Measurements from ENCODE around the gene IP6K2.
"Not testable (repeated sequence)": the region's sequence is repeated elsewhere in the genome, so short reads cannot be mapped to it uniquely, and the experiment has no call there.

The IP6K2 gene

DNA sequence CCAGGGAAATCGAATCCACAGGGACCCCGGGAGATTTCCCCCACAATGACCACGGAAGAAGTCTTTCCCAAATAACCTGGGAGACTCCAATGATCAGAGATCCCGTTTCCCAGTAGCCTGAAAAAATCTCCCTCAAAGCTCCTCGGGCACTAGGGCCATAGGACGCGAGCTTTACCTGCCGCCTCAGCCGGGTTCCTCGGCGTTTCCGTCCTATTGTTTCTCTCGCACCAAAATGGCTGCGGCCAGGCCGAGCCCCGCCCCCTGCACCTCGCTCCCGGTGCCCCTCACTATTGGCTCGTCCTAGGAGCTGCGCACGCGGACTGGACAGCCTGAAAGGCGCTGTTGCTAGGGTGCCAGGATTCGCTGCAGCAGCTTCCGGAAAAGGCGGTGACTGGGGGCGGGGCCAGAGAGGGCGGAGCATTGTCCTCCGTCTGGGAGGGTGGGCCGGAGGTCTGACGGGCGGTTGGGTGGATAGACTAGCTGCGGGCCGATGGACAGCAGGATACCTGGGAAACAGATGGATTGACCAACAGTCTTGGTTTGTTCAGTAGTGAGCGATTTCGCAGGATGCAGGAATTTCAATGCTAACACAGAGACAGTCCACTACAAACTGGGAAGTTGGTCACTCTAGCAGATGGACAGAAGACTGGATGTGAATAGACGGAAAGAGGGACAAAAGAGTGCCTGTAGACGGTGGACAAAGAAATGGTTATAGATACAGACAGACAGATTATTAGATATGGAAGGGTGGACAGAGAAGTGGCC is at the start of gene IP6K2:
Gene IP6K2 (minus strand): TSS at position 240 of the 765 bp plus-strand sequence. CDS start 21,930 bp downstream, outside the sequence.
- peak; percentile 98 for DNase-seq (ENCODE audit: low spot score)

DNA sequence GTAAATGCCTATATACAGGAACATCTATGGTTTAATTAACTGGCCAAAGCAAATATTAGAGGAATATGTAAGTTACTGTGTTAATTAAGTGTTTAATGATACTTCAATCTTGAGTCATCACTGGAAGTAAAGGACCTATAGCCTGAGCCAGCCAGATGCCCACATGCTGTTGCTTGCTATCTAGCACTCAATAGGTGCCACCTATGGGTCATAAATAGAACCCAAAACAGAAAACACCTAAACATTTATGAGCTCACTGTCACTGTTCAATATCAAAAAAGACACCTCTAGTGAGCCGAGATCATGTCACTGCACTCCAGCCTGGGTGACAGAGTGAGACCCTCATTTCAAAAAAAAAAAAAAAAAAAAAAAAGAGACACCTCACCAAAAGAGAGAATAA is 48.4 kb upstream of the IP6K2 start:
- DNase-seq (ENCODE audit: low spot score): peak; percentile 53

GRCh38 chr3:48762816-48763215 is 45.8 kb upstream of the IP6K2 start:
- DNase-seq (ENCODE audit: low spot score): no peak

DNA sequence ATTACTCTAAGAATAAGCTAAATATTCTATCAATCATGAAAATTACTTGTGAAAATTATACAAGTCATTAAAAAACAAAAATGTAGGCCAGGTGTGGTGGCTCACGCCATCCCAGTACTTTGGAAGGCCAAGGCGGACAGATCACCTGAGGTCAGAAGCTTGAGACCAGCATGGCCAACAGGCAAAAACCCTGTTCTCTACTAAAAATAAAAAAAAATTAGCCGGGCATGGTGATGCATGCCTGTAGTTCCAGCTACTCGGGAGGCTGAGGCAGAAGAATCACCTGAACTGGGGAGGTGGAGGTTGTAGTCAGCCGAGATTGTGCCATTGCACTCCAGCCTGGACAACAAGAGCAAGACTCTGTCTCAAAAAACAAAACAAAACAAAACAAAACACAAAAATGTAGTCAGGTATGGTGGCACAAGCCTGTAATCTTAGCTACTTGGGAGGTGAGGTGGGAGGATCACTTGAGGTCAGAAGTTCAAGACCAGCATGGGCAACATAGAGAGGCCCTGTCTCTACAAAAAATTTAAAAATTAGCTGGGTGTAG is 43.0 kb upstream of the IP6K2 start:
- not testable (repeated sequence) for DNase-seq (ENCODE audit: low spot score)

GRCh38 chr3:48759531-48759930 is 42.5 kb upstream of the IP6K2 start:
- DNase-seq (ENCODE audit: low spot score): not testable (repeated sequence)

- DNase-seq (ENCODE audit: low spot score): no peak
Observed at GRCh38 chr3:48759071-48759470, 42.0 kb upstream of the IP6K2 start.

DNA sequence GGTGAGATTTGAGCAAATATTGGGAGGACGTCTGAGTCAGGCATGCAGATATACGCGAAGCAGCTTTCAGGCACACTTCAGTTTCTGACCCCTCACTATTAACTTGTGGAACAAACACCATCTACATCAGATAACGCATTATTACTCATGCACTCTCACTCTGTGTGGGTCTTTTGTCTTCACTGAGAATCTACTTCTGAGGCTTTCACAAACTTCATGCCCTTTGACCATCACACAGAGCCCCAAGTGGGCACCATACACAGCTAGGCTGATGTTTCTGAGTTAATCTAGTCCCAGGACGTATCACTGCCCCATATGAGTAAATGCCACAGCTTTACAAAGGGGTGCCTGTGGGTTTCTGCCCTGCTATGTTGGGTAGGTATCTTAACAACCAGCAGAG is 39.6 kb upstream of the IP6K2 start:
- no peak for DNase-seq (ENCODE audit: low spot score)

GRCh38 chr3:48750856-48751255 is 33.8 kb upstream of the IP6K2 start:
- DNase-seq (ENCODE audit: low spot score): no peak

DNA sequence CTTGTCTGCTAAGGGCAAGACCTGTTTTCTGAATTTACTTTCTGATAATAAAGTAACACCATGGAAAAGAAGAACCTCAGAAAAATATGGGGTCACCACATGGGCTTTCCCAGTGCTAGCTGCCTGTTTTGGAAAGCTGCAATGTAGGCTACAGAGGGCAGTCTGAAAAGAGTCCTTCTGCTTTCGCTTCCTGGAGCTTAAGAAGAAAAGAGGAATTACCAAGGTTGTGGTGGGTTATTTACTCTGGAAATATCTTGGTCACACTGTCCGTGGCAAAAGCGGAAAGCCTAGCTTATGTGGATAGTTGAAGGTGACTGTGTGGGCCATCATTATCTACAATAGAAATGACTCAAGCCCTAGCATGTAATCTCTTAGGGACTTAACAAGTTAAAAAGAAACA is 31.7 kb upstream of the IP6K2 start:
- DNase-seq (ENCODE audit: low spot score): no peak

GRCh38 chr3:48747706-48748105 is 30.7 kb upstream of the IP6K2 start:
- DNase-seq (ENCODE audit: low spot score): no peak

DNA sequence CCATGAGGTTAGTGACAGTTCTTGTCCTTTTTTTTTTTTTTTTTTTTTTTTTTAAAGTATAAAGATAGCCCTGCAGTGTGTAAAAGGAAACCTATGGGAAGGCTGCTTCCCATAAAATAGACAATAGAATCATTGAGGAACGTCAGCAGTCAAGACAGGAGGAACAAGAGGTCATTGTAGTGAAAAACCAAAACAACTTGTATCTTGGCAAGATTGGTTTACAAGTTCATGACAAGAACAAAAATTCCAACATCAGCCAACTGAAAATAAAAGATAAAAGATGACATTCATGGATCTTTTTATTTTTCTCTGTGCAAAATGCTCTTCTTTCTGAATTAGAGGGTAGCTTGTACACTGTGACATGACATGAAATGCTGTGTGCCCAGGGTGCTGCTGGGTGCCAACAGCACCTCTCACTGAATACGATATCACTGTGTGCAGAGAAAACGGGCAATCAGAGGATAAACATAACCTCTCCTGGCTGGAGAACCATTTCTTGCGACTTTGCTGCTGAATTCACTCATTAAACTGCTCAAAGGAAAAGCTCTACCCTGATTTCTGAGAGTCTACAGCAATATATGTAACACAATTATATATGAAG is 30.1 kb upstream of the IP6K2 start:
- no peak for DNase-seq (ENCODE audit: low spot score)

DNA sequence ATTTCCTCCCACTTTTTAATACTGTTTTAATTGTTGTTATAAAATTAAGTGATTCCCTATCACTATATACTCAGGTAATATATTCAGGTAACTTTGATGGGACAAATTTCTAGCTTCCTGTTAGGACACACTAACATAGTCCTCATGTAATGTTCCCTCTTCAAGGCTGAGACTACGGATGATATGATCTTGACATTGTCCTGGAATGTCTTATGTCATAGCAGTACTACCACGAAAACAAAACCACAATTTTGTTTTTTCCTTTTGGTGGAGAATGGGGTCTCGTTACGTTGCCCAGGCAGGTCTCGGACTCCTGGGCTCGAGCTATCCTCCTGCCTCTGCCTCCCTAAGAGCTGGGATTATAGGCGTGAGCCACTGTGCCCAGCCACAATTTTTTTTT is 26.8 kb upstream of the IP6K2 start:
- no peak for DNase-seq (ENCODE audit: low spot score)

- DNase-seq (ENCODE audit: low spot score): not testable (repeated sequence)
Observed at GRCh38 chr3:48741226-48741625, 24.2 kb upstream of the IP6K2 start.

DNA sequence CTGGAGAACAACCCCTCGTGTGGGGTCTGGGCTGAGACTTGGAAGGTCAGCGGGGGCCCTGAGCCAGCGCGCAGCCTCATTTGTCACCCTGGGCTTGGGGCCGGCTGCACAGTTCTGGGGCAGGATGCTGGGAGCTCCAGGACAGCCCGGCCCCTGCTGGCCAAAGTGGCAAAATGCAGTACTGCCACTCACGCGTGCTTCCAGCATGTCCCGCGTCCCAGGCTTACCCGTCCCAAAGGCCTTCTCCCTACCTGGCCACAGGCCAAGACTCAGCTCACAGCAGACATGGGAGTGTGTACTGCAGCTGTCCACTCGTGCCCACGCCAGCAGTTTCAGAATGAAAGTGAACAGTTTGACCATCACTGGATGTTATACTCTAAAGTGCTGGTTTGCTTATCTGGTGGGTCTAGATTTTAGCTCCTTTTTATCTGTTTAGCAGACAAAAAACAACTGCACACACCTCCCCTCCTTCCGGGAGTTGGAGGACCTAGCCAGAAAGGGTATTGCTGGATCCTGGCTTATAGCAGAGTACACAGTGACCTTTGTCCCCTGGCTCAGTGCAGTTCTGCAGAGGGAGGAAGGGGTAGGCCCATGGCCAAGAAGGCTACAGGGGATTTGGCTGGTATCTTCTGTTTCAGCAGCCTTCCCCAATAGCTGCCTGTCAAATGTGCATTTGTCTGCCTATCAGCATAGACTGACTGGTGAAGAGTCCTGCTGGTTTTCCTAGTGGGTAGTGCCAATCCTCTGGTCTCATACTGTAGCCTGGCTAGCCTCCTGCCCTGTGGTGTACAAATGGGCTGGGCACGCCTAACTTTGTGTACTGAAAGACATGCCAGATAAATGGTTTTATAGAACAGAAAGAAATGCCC is 23.2 kb upstream of the IP6K2 start:
- peak; percentile 93 for DNase-seq (ENCODE audit: low spot score)

DNA sequence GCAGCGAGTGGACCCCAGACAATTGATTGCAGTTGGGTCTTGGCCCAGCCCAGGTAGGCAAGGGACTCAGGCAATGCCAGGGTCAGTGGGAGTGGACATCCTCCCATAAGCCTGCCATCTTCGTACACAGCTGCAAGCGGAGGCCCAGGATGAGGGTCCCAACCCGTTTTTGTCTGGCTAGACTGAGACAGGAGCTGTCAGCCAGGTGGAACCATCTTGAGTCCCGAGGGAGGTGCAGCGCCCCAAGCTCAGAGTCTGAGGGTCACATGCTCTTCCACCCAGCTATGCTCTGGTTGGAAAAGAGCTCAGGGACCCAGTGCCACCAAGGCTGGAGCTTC is 22.6 kb upstream of the IP6K2 start:
- DNase-seq (ENCODE audit: low spot score): no peak

- DNase-seq (ENCODE audit: low spot score): no peak
Observed at GRCh38 chr3:48738926-48739616, 22.1 kb upstream of the IP6K2 start.

DNA sequence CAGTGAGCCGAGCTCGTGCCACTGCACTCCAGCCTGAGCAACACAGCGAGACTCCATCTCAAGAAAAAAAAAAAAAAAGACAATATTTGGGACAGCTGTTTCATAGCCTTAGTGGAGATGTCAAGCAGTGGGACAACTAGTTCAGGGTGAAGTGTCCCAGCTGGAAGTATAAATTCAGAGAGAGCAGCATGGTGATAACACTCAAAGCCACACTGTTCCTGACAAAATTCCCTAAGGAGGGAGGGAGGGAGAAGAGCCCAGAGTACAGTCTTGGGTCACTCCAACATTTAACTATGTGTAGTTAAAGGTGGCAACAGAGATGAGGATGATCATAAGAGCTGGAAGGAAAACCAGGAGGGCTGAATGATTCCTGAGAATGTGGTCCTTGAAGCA is 21.1 kb upstream of the IP6K2 start:
- no peak for DNase-seq (ENCODE audit: low spot score)

- DNase-seq (ENCODE audit: low spot score): peak; percentile 50
Observed at GRCh38 chr3:48735075-48735767, 18.2 kb upstream of the IP6K2 start.

DNA sequence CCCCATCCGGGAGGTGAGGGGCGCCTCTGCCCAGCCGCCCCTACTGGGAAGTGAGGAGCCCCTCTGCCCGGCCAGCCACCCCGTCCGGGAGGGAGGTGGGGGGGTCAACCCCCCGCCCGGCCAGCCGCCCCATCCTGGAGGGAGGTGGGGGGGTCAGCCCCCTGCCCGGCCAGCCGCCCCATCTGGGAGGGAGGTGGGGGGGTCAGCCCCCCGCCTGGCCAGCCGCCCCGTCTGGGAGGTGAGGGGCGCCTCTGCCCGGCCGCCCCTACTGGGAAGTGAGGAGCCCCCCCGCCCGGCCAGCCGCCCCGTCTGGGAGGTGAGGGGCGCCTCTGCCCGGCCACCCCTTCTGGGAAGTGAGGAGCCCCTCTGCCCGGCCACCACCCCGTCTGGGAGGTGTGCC is 17.5 kb upstream of the IP6K2 start:
- not testable (repeated sequence) for DNase-seq (ENCODE audit: low spot score)

GRCh38 chr3:48733752-48734518 is 16.9 kb upstream of the IP6K2 start:
- DNase-seq (ENCODE audit: low spot score): not testable (repeated sequence)

- DNase-seq (ENCODE audit: low spot score): no peak
Observed at GRCh38 chr3:48727511-48727910, 10.5 kb upstream of the IP6K2 start.
